Ovary (tissue), 3 donors: ENCODE data around the gene RNF217.

ENCODE experiments used
- CTCF ChIP-seq, 3 donors: fragments of 450-650 bp in 2 of 3; fragments of 200-600 bp in 1 of 3; IDR thresholded peaks; one replicate each; pipeline versions ENCODE4 v1.5.1 to v1.8.0; 2016 to 2022; ENCODE audit warnings: antibody characterized with exemption in 3 of 3, mild to moderate bottlenecking in 1 of 3
- POLR2A ChIP-seq: fragments of 450-650 bp; IDR thresholded peaks from one replicate; pipeline ENCODE4 v1.6.1; 2017; ENCODE audit warnings: antibody characterized with exemption, mild to moderate bottlenecking, moderate library complexity
- donor health status: DM: no; HTN: no; CAD: no.

- TF ChIP-seq CTCF (IDR thresholded peaks at IDR 0.05) (no peak), POLR2A (no peak)
Observed at GRCh38 chr6:124970763-124971162, 8.5 kb downstream of the RNF217 start.
